Measurements from ENCODE around the gene TMEM52. TPM values are rescaled to one million over a fixed set of nuclear protein-coding genes. Genes with fewer than 3 reads are reported as not detected.

Gene TMEM52
- total RNA-seq, 1 donor from 2014 or later, result 3.7 TPM

- no peaks in the 10 kb centered on the region for H3K36me3 Mint-ChIP-seq (ENCODE audit: low read depth)
- no peak overlapping the region for H3K27ac Mint-ChIP-seq (ENCODE audit: unreplicated experiment)
- TF ChIP-seq, protein P1, sequence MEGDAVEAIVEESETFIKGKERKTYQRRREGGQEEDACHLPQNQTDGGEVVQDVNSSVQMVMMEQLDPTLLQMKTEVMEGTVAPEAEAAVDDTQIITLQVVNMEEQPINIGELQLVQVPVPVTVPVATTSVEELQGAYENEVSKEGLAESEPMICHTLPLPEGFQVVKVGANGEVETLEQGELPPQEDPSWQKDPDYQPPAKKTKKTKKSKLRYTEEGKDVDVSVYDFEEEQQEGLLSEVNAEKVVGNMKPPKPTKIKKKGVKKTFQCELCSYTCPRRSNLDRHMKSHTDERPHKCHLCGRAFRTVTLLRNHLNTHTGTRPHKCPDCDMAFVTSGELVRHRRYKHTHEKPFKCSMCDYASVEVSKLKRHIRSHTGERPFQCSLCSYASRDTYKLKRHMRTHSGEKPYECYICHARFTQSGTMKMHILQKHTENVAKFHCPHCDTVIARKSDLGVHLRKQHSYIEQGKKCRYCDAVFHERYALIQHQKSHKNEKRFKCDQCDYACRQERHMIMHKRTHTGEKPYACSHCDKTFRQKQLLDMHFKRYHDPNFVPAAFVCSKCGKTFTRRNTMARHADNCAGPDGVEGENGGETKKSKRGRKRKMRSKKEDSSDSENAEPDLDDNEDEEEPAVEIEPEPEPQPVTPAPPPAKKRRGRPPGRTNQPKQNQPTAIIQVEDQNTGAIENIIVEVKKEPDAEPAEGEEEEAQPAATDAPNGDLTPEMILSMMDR (conservative IDR thresholded peaks at IDR 0.05), result no peak
- H3K9me3 Mint-ChIP-seq, result no peaks in the 10 kb centered on the region
- peaks cover 3% of the 10 kb centered on the region for H3K4me1 Mint-ChIP-seq
- peaks cover 1% of the 10 kb centered on the region for H3K27me3 Mint-ChIP-seq (ENCODE audit: low read depth)
- H3K4me3 Mint-ChIP-seq, result no peak overlapping the region
- DNase-seq (ENCODE audit: low read depth, low spot score), result no peak
Observed at GRCh38 chr1:1900883-1901640, 18.0 kb downstream of the TMEM52 start.

GRCh38 chr1:1899967-1900327, 19.1 kb downstream of the TMEM52 start:
- Mint-ChIP-seq H3K9me3 (no peaks in the 10 kb centered on the region), H3K27me3 (ENCODE audit: low read depth) (peaks cover 5% of the 10 kb centered on the region), H3K36me3 (ENCODE audit: low read depth) (no peaks in the 10 kb centered on the region), H3K4me3 (no peak overlapping the region), H3K27ac (ENCODE audit: unreplicated experiment) (no peak overlapping the region), H3K4me1 (peaks cover 3% of the 10 kb centered on the region)
- TF ChIP-seq, protein P1 (conservative IDR thresholded peaks at IDR 0.05), result no peak
- DNase-seq (ENCODE audit: low read depth, low spot score), result no peak

- Mint-ChIP-seq H3K27me3 (ENCODE audit: low read depth) (peaks cover 7% of the 10 kb centered on the region), H3K4me3 (no peak overlapping the region), H3K9me3 (no peaks in the 10 kb centered on the region), H3K27ac (ENCODE audit: unreplicated experiment) (no peak overlapping the region), H3K36me3 (ENCODE audit: low read depth) (no peaks in the 10 kb centered on the region), H3K4me1 (peaks cover 3% of the 10 kb centered on the region)
- TF ChIP-seq, protein P1 (conservative IDR thresholded peaks at IDR 0.05), result no peak
- DNase-seq (ENCODE audit: low read depth, low spot score), result no peak
Observed at GRCh38 chr1:1899266-1899966, 19.7 kb downstream of the TMEM52 start.

DNA sequence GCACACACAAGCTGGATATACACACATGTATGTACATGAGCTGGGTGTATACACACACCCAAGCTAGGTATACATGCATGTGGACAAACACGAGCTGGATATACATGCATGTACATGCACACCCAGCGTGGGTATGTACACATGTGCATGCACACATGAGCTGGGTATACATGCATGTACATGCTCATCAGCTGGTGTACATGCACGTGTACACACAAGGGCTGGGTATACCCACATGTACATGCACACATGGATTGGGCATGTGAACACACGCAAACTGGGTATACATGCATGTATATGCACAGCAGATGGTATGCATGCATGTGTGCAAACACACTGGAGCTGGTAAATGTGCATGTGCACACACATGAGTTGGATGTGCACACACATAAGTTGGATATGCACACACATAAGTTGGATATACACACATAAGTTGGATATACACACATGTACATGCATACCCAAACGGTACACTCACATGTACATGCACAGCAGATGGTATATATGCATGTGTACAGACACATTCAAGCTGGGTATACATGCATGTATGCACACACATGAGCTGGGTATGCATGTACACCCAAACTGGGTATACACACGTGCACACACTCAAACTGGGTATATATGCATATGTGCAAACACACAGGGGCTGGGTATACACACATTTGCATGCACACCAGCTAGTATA, 20.7 kb downstream of the TMEM52 start:
- no peaks in the 10 kb centered on the region for H3K36me3 Mint-ChIP-seq (ENCODE audit: low read depth)
- no peak overlapping the region for H3K27ac Mint-ChIP-seq (ENCODE audit: unreplicated experiment)
- H3K27me3 Mint-ChIP-seq (ENCODE audit: low read depth), result peaks cover 7% of the 10 kb centered on the region
- TF ChIP-seq, protein P1 (conservative IDR thresholded peaks at IDR 0.05), result no peak
- no peak overlapping the region for H3K4me3 Mint-ChIP-seq
- peaks cover 3% of the 10 kb centered on the region for H3K4me1 Mint-ChIP-seq
- no peaks in the 10 kb centered on the region for H3K9me3 Mint-ChIP-seq
- DNase-seq (ENCODE audit: low read depth, low spot score), result no peak

GRCh38 chr1:1895456-1896336, 23.4 kb downstream of the TMEM52 start:
- peaks cover 13% of the 10 kb centered on the region for H3K4me1 Mint-ChIP-seq
- H3K27ac Mint-ChIP-seq (ENCODE audit: unreplicated experiment), result no peak overlapping the region
- TF ChIP-seq, protein P1 (conservative IDR thresholded peaks at IDR 0.05), result no peak
- H3K36me3 Mint-ChIP-seq (ENCODE audit: low read depth), result no peaks in the 10 kb centered on the region
- no peak overlapping the region for H3K4me3 Mint-ChIP-seq
- H3K27me3 Mint-ChIP-seq (ENCODE audit: low read depth), result peaks cover 11% of the 10 kb centered on the region
- no peak for DNase-seq (ENCODE audit: low read depth, low spot score)
- H3K9me3 Mint-ChIP-seq, result no peaks in the 10 kb centered on the region
